Mucosa of descending colon (tissue), 3 donors: ENCODE data around the gene PET100. TPM values are rescaled to one million over a fixed set of nuclear protein-coding genes. Genes with fewer than 3 reads are reported as not detected.
A peak's percentile ranks its signal among the peaks of the same experiment; 100 is the strongest.

Experiments
- ATAC-seq: fragments of 200-7000 bp; cut with Tn5 transposase; one replicate; pipeline ENCODE4 v1.9.1; 2020; ENCODE audit warnings: mild to moderate bottlenecking, moderate library complexity
- DNase-seq, 3 donors: peaks; one replicate each; pipeline ENCODE4 v3.0.0-alpha.2; 2020
- H3K36me3 ChIP-seq: fragments of 200-600 bp; one replicate; pipeline ENCODE4 v1.8.0; 2021; ENCODE audit warnings: low read depth, mild to moderate bottlenecking
- H3K4me1 ChIP-seq: fragments of 200-600 bp; one replicate; pipeline ENCODE4 v1.8.0; 2021; ENCODE audit warnings: low read depth, mild to moderate bottlenecking
- H3K4me3 ChIP-seq: fragments of 200-600 bp; one replicate; pipeline ENCODE4 v1.8.0; 2021; ENCODE audit warnings: mild to moderate bottlenecking
- H3K9me3 ChIP-seq: fragments of 200-600 bp; one replicate; pipeline ENCODE4 v1.8.0; 2021; ENCODE audit warnings: mild to moderate bottlenecking
- CTCF ChIP-seq: fragments of 200-600 bp; IDR thresholded peaks from one replicate; pipeline ENCODE4 v1.8.0; 2022; ENCODE audit warnings: antibody characterized with exemption, mild to moderate bottlenecking
- intact Hi-C, 2 donors: fragments of 100-400 bp; cut with DNase I in 1 of 2; cut with micrococcal nuclease in 1 of 2; formaldehyde crosslinking; loops; one replicate each; pipeline versions ENCODE4 v1.11.0 to v1.11.1; 2022; cut with DNase I, micrococcal nuclease
- microRNA-seq: library from miRNA; unstranded; fragments of <30 nt; microRNA quantifications from one replicate; pipeline ENCODE4, GENCODE V29; 2019
- total RNA-seq, 3 donors: library from RNA; stranded (reverse); fragmentation: NEBNext Ultra II Directional in 2 of 3; extraction: Animal tissue kit (Norgen Biotek cat#: 25700) in 2 of 3; gene quantifications; one replicate each; pipeline versions ENCODE4 v1.2.1 to v1.2.4, GENCODE V29; 2021 to 2023
- donor health status: DM: no; HTN: no; CAD: no; lungs with moderate emphysema.
- donor health status: DM: no; HTN: no; CAD: no.
- donor health status: DM: no; HTN: yes; CAD: no.

The PET100 gene
- total RNA-seq, 3 donors from 2014 or later = 91.1 to 153 (median 110) TPM

GRCh38 chr19:7680606-7681339, 51.2 kb downstream of the PET100 start, which contains the start of gene TRAPPC5:
TRAPPC5 (plus strand) TSS chr19:7680833; CDS start chr19:7682254, 1,421 bp downstream.
- intact Hi-C loops = loop anchor here in 1 of 2 donors (5.0 to 10.0 kb wide), 2 partner anchors 113 to 114 kb away; no protein-coding TSS in a partner anchor
- peak; percentile 97 for ATAC-seq
- TF ChIP-seq CTCF = peak; percentile 95
- Histone ChIP-seq H3K4me3 (peak within 1 kb of the TSS; percentile 100), H3K36me3 (no peaks in the 10 kb centered on the region), H3K9me3 (no peaks in the 10 kb centered on the region), H3K4me1 (peaks cover 10% of the 10 kb centered on the region)
- peak; percentile 90 to 94 (median 92) for DNase-seq

Small RNAs within 50 kb of the gene (microRNA-seq; reads per million reads assigned to microRNA genes)
- gene MIR6792 = not detected

Other genes starting within 250 kb of the PET100 start
- gene PEX11G, start 140.8 kb upstream of the PET100 start, total RNA-seq = 1 to 10 TPM; 4.0 to 9.5 (median 8.1) TPM
- gene ZNF358, start 113.7 kb upstream of the PET100 start, total RNA-seq = 10 to 100 TPM; 31.7 to 88.8 (median 42.1) TPM
- 10 to 100 TPM; 29.5 to 40.1 (median 31.7) TPM for gene MCOLN1, start 107.2 kb upstream of the PET100 start, total RNA-seq
- gene PNPLA6, start 94.1 kb upstream of the PET100 start, total RNA-seq = 100 to 1,000 TPM in 2 of 3 donors, 10 to 100 TPM in 1; 85.7 to 136 (median 121) TPM
- gene CAMSAP3, start 33.9 kb upstream of the PET100 start, total RNA-seq = 10 to 100 TPM; 25.3 to 60.5 (median 41.2) TPM
- gene XAB2, start 248 bp upstream of the PET100 start, total RNA-seq = 10 to 100 TPM; 28.7 to 39.2 (median 30.7) TPM
- gene PCP2, start 3.9 kb downstream of the PET100 start, total RNA-seq = 1 to 10 TPM in 1 of 3 donors, not detected in 2; 1.1 TPM
- gene STXBP2, start 7.3 kb downstream of the PET100 start, total RNA-seq = 100 to 1,000 TPM; 114 to 209 (median 183) TPM
- gene RETN, start 39.3 kb downstream of the PET100 start, total RNA-seq = not detected
- gene MCEMP1, start 47.3 kb downstream of the PET100 start, total RNA-seq = under 1 TPM in 2 of 3 donors, not detected in 1; 0.36 to 0.38 TPM
- 10 to 100 TPM; 72.5 to 97.0 (median 91.1) TPM for gene TRAPPC5, start 51.0 kb downstream of the PET100 start, total RNA-seq
- gene FCER2, start 72.3 kb downstream of the PET100 start, total RNA-seq = under 1 TPM; 0.26 to 0.44 (median 0.29) TPM
- 1 to 10 TPM in 2 of 3 donors, not detected in 1; 1.3 to 2.5 TPM for gene CLEC4G, start 102.3 kb downstream of the PET100 start, total RNA-seq
- gene CD209, start 117.7 kb downstream of the PET100 start, total RNA-seq = 10 to 100 TPM in 2 of 3 donors, 1 to 10 TPM in 1; 4.1 to 17.7 (median 17.2) TPM
- not detected for gene CLEC4M, start 133.4 kb downstream of the PET100 start, total RNA-seq
- gene EVI5L, start 200.4 kb downstream of the PET100 start, total RNA-seq = 10 to 100 TPM in 2 of 3 donors, 1 to 10 TPM in 1; 8.3 to 17.6 (median 11.4) TPM
- gene PRR36, start 244.6 kb downstream of the PET100 start, total RNA-seq = under 1 TPM; 0.22 to 0.58 (median 0.23) TPM